Left renal pelvis (tissue), 4 donors: Measurements from ENCODE around the gene DLGAP1. TPM values are rescaled to one million over a fixed set of nuclear protein-coding genes. Genes with fewer than 3 reads are reported as not detected.

Source experiments
- DNase-seq, 4 donors: peaks; one replicate each; pipeline ENCODE4 v3.0.0-alpha.2; 2013; ENCODE audit warnings: low read depth in 4 of 4, low spot score in 3 of 4
- polyA plus RNA-seq, 4 donors: library from polyadenylated mRNA; unstranded; fragments of 120-200 nt; gene quantifications; one replicate each; pipeline ENCODE4 v1.2.1, GENCODE V29; 2013; ENCODE audit not compliant: insufficient read length in 4 of 4

Gene DLGAP1
- polyA plus RNA-seq, 4 donors, result 4.1 to 6.8 (median 4.5) TPM

DNA sequence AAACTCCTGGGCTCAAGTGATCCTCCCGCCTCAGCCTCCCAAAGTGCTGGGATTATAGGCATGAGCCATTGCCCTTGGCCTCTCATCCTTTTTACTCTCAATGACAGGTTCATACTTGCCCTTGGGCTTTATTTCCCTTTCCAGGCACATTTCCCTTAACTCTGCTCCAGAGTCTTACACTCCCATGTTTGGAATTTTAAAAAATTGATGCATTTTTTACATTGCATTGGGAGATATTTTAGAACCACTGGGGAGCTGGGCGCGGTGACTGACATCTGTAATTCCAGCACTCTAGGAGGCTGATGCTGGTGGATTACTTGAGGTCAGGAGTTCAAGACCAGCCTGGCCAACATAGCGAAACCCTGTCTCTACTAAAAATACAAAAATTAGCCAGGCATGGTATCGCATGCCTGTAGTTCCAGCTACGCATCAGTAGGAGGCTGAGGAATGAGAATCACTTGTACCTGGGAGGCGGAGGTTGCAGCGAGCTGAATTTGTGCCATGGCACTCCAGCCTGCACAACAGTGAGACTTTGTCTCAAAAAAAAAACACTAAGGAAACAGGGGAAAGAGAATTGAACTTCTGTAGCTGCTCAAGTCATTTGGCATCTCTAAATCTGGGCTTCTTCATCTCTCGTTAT, 986.9 kb downstream of the DLGAP1 start:
- no peak for DNase-seq

DNA sequence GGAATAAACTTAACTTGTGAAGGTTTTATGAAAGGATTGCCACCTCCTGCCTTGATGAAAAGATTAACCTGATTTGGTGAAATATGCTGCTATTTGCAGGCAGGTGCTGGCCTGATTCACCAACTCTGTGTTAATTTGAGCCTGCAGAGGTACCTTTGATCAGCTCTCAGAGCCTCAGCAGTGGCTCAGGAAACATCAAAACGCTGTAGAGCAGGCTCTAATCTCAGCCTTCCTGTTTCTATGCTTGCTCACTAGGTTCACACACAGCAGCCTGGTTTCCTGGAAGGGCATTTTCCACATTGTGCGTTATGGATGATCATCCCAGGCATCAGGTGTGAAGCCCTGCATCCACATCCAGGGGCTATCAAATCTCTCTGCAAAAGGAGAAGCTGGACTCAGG, 988.2 kb downstream of the DLGAP1 start:
- DNase-seq, result no peak

DNA sequence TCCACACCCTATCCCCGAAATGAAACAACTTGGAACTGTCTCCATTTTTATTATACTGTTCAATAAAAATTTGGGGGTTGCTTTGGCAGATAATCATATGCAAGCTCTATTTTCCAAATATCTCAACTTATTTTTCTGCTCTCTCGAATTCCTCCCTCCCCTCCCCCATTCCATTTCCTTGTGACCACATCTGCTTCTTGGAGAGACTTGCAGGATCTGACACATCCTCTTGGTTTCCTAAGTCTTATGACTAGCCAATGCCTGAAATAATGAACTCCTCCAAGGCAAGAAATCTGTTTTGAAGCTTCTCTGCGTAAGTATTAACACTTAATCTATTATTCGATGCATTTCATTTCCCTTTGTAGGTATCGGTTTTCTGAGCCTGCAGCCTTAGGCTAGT, 989.1 kb downstream of the DLGAP1 start:
- DNase-seq, result no peak

DNA sequence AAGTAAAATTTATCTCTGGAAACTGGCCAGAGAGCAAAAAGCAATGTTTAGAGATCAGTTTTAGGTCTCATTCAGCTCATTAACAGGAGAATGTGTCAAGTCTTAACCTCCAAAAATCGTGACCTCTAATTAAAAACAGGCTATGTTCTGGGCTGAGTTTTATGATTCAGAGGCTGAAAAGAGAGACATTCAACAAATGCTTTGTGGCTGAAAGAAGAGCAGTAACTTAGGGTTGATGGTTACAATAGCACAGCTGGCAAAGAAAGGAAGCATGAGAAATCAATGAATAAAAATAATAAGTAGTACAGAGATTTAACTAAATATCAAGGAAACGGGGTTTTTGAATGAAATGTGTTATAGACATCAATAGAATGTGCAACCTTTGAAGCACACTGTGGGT, 992.1 kb downstream of the DLGAP1 start:
- DNase-seq, result no peak

DNA sequence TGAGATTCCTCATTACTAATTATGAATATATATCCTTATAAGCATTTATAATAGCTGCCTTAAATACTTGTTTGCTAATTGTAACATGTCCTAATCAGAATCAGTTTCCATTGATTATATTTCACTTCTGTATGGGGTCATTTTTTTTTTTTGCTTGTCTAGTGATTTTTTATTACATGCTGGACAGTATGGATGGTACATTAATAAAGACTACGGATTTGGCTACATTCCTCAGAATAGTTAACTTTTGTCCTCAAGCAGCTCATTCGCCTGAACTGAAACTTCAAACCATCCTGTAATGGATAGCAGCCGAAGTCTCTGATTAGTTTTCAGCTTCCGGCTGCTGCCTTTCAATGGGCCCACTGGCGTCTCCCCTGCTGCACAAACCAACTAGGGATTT, 993.4 kb downstream of the DLGAP1 start:
- DNase-seq, result no peak

DNA sequence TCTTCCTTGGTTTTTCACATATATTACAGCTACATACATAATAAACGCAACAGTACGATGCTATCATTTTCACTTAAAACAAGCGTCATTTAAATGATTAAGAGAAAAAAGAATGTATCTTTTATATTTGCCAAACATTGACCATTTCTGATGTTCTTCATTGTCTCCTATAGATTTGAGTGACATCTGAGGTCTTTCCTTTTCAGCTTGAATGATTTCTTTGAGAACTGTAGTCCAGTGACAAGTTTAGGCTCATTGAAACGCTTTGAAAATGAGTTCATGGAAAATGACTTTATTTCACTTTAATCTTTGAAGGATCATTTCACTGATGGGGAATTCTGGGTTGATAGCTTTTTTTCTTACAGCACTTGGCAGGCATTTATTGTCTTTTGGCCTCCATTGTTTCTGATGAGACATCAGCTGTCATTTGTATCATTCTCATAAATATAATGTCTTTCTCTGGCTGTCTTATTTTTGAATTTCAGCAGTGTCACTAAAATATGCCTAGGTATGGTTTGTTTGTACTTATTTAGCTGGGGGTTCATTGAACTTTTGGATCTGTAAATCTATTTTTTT, 994.2 kb downstream of the DLGAP1 start:
- no peak for DNase-seq

DNA sequence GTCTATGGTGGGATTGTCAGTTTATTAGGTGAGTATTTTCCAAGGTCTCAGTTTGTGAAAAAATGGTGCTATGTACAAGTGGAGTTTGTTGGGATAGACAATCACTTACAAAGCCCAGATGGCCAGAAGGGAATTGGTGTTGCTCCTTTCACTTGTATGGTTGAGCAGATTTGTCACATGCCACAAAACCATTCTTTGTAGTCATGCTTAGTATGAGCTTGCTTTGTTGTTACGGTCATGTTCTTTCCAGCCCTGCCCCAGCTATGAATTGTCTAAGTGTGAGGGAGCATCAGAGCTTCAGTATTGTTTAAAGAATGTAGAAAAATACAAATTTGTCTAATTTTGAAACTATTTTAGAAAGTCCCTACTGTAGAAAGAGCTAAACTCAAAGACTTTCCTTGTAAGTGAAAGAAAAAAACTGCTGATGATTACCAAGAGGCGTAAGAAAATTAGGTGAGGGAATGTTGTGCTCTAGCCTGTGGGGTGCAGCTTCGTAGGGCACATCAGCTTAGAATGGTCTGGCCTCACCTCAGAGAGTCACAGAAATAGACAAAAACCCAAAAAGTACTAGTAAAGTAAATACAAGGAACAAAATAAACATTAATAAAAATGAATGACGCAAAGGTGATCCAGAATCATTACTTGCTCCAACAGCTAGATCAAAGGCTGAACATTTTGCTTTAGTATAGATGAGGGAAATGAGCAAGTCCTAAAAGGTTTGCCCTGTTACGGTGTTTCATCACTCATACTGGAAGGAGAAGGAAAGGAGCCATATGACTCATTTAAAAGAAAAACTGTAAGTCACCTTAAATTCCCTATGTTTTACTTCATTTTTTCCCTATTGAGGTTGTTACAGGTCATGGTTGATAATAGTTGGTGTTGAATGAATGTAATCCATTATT, 995.9 kb downstream of the DLGAP1 start:
- DNase-seq, result no peak

DNA sequence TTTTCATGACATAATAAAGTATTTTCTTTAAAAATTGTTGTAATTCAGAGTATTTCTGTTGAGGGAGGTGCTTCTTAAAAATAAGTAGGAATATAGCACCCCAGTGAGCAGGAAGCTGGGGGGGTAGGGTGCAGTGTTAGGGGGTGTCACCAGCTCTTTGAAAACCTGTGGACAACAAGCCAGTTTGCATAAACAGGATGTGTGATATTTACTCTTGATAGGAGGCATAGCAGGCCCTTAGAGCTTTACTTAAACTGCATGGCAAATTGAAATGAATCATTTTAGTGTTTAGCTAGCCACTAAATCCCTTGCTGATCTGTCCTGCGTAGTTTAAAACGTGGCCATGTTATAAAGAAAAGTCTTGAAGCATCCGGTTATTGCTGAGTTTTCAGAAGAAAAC, 996.7 kb downstream of the DLGAP1 start:
- DNase-seq, result no peak

DNA sequence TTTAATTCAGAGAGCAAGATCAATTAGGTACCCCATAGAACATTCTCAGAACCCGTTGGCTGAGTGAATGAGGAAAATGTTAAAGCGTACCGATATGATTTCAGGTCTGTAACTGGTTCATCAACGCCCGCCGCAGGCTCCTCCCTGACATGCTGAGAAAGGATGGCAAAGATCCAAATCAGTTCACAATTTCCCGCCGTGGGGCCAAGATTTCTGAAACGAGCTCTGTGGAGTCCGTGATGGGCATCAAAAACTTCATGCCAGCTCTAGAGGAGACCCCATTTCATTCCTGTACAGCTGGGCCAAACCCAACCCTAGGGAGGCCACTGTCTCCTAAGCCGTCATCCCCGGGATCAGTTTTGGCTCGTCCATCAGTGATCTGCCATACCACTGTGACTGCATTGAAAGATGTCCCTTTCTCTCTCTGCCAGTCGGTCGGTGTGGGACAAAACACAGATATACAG, 997.8 kb downstream of the DLGAP1 start:
- DNase-seq, result no peak

DNA sequence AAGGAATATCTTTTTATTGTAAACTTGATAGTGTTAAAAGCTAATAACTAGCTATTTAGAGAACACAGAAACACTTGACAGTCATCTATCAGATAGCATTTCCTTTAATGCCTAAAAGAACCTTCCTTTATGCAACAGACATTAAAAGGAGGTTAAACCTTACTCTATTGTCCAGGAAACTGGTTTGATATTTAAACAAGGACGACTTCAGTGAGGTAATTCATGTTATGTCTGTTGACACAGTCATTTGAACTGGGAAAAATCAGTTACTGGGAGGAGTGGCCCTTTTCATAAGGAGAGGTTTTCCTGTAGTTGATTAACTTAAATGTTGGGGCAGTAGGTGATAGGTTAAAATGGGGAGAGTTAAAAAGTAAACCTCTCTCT, 998.4 kb downstream of the DLGAP1 start:
- DNase-seq, result no peak

DNA sequence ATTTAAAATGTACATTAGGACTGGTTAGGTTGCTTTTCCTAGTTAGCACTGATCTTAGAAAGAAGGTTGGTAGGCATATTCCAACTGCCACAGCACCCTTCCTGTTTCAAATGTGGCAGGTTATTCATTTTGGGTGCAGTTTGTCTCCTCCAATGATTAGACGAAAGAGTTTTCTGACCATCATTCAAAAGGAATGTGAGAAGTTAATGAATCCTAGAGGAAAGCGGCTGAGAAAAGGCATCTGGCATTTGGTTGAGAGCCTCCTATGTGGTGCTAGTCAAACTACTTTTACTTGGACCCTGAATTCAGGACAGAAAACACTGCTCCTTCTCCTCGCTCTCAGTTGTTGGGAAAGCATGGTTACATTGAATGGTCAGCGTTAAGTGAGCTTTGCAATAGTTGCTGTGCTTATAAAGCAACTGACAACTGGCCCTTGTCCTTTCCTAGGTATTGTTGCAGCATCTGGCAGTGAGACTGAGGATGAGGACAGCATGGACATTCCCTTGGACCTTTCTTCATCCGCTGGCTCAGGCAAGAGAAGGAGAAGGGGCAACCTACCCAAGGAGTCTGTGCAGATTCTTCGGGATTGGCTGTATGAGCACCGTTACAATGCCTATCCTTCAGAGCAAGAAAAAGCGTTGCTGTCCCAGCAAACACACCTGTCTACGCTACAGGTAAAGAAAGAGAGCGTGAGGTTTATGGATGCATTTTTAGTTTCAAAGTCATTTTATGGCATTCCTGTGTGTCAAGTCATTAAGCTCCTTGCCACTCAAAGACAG, 999.0 kb downstream of the DLGAP1 start:
- no peak for DNase-seq

DNA sequence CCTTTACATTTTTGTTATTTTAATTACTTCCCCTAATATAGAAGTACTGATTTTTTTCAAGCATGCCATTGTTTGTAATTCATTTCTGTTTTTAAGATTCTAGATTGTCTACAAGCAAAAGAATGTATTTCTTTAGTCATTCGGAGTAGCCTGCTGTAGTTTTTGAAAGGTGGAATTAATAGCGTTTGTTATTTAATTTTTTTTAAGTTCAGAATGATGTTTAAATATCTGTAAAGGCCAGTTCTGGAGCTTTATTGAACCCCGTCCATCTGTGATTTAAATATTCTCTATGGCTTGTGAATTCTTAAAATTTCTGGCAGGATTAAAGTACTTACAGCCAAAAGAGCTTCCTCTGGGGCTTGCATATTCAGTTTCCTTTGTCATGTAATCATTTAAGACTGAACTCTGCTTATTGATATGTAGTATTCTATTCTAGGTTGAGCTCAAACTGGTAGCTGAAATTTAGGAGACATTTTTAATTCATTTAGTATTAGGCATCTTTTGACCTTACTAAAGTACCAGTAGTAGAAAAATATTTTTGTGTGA, 999.9 kb downstream of the DLGAP1 start:
- no peak for DNase-seq

DNA sequence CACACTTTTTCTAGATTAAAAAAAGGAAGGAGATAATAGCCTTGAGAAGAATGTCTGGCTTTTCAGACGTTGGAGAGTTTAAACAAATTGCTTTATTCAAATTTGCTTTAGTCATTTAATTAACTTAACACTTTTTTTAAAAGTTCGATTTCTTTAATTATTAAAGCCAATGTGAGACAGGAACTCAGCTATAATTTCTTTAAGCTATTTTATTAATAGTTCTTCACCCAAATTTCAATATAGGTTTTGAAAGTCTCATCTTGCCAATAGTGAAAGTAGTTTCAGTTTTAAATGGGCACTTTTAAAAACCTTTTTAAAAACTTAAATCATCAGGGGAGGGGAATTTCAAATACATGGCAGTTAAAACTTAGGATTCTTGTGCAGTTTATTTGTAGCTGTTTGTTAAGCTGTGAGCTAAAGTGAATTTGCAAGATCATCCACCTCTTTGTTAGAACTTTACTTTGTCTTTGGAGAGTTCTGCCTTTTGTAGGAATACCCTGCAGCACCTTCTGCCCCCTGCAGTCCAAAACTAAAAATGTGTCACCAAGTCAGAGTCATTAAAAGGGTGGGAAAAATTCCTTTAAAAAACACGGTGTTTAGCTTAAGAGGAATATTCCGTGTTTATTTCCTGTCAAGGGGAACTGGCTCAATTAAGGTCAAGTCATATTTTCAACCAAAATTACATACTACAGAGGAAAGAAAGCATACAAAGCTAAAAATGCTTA, 1000.6 kb downstream of the DLGAP1 start:
- no peak for DNase-seq

DNA sequence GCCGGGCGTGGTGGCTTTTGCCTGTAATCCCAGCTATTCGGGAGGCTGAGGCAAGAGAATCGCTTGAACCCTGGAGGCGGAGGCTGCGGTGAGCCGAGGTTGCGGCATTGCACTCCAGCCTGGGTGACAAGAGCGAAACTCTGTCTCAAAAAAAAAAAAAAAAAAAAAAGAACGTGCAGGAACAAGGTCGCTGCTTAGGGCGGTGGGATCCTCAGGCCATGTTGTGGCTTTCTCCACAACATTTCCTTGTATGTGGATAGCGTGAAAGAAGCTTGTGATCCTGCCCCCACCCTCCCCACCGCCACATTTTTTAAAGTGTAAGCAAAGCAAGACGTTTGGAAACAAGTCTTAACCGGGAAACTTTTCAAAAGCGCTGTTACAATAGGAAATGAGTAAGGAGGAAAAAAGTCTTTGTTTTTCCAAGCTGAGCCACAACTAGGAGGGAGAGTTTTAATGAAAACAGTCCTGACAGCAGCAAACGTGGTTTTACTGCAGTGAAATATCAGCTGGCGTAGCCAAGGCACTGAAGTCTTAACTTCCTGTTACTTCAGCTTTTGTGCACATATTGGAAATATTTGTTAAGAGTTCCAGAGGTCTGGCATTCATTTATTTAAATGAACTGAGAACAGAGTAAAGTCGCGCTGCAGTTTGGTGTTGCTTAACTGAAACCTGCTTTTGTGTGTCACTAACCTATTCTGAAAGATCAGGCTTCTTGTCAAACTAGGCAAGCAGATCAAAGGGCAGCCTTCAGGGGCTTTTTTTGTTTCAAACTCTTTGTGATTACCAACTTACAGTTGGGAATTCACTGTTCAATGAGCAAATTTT, 1001.4 kb downstream of the DLGAP1 start:
- DNase-seq, result peak in 1 of 4 donors; percentile 70

DNA sequence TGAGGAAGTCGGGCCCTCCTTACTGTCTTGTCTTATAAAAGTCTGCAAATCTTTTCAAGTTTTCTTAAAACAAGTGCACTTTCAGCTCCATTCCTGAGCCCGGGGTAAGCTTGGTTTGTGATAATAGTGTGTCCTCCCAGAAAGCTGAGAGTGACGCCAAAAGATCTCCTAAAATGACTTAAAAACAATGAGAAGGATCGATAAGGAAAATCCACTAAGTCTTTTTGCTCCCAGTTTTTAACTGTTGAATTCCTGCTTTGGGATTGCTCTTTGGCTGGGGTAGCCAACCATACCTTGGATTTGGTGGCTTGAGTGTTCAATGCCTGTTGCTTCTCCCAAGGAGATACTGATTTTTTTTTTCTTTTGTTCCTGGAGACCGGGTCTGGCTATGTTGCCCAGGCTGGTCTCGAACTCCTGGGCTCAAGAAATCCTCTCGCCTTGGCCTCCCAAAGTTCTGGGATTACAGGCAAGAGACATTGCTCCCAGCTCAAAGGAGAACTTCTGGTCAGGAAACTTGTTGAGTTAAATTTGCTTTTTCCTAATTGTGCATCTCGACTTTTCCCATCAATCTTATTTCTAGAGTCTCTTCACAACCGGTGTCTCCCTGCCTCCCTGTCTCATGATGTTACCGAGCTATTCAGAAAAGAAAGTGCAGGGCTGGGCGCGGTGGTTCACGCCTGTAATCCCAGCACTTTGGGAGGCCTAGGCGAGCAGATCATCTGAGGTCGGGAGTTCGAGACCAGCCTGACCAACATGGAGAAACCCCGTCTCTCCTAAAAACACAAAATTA, 1002.2 kb downstream of the DLGAP1 start:
- DNase-seq, result no peak

DNA sequence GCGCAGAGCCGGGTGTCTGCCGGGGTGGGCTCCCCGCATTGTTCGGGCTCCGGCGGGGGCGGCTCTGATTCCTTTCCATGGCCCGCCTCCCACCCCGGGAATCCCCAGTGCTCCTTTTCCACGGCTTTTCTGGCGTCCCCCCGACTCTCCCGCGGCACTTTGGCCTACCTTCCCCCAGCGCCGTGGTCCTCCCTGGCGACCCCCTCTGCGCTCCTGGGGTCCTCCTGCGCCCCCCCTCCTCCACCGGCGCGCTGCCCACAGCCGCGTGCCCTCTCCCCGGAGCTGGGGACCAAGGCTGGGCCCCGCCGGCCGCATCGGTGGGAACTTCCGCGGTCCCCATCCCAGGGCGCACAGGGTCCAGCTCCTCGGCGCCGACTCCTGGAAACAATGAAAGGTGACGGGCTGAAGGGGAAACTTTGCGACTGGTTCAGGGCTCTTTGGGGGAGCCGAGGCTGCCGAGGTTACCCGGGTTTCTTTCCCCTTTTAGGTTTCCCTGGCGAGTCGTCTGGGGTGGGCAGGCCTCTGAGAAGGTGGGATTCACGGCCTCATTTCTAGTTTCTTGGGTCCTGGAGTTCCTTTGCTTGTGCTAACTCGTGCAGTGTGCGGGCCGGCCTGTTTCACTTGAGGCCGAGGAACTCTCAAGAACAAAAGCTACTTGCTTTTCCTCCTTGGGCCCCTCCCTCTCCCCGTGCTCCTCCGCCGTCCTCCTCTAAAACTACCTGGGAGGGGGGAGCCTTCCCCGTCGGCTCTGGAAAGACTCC, 1002.9 kb downstream of the DLGAP1 start:
- no peak for DNase-seq

DNA sequence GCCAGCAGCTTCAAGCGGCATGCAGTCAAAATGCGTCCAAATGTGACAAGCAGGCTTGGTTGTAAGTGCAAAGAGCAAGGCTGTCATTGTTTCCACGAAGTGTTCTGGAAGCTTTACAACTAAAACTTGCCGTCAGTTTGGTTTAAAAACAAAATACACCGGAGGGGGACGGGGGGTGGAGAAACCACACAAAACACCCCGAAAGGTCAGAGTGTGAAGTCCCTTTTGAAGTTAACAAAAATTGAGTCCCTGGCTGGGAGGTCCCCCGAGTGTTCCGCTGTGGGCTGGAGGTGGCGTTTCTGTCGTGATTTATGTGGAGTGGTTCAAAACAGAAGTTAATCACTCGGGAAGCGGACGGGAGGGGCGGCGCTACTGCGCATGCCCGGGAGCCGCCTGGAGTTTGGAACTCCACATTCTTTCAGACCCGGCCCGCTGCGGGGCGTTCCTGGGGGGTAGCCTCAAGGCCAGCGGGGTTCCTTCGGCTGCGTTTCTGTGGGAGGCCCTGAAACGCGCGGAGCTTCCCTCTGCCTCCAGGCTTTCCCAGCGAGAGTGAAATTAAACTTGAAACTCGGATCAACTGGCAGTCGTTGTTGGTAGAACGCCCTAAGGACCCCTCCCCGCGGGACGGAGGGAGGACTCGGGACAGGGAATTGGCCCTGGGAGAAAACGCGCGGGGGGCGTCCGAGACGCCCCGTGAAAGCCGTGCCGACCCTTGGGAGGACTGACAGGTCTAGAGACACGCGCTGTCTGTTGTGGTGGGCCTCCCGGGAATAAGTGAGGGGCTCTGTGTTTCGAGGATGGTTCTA, 1003.7 kb downstream of the DLGAP1 start:
- DNase-seq, result peak; percentile 89 to 91 (median 90)
